Small intestine (tissue), 7 donors: ENCODE results near the gene FNDC3B. TPM values are rescaled to one million over a fixed set of nuclear protein-coding genes. Genes with fewer than 3 reads are reported as not detected.
A peak's percentile ranks its signal among the peaks of the same experiment; 100 is the strongest.

Experiments
- DNase-seq, 2 donors: peaks; one replicate each; pipeline versions ENCODE4 v3.0.0 to v3.0.0-alpha.2; 2013
- FAIRE-seq: peaks from 2 replicates; lab custom pipeline; 2012; peaks lifted over from hg19 to GRCh38; lab: Jason Lieb, UNC
- H3K27ac ChIP-seq, 3 donors: one replicate each; pipeline ENCODE4 v1.5.1; 2013; ENCODE audit warnings: low read length in 2 of 3, mild to moderate bottlenecking in 2 of 3, control low read depth in 1 of 3, inconsistent platforms in 1 of 3, low read depth in 1 of 3, moderate library complexity in 1 of 3
- H3K27me3 ChIP-seq, 3 donors: one replicate each; pipeline ENCODE4 v1.6.1; 2013; ENCODE audit warnings: low read length in 3 of 3, inconsistent platforms in 1 of 3; ENCODE audit not compliant: control insufficient read depth in 3 of 3, insufficient read depth in 3 of 3
- H3K36me3 ChIP-seq, 3 donors: one replicate each; pipeline ENCODE4 v1.6.1; 2013; ENCODE audit warnings: low read length in 3 of 3, inconsistent platforms in 1 of 3, low read depth in 1 of 3, mild to moderate bottlenecking in 1 of 3, moderate library complexity in 1 of 3; ENCODE audit not compliant: control insufficient read depth in 3 of 3, insufficient read depth in 2 of 3
- H3K4me1 ChIP-seq, 3 donors: one replicate each; pipeline ENCODE4 v1.6.1; 2013; ENCODE audit warnings: low read length in 2 of 3, inconsistent platforms in 1 of 3, low read depth in 1 of 3, mild to moderate bottlenecking in 1 of 3, moderate library complexity in 1 of 3; ENCODE audit not compliant: control insufficient read depth in 3 of 3, insufficient read depth in 2 of 3
- H3K4me3 ChIP-seq, 3 donors: one replicate each; pipeline ENCODE4 v1.5.1; 2013; ENCODE audit warnings: low read length in 3 of 3, control low read depth in 1 of 3, inconsistent platforms in 1 of 3, low read depth in 1 of 3, mild to moderate bottlenecking in 1 of 3, moderate library complexity in 1 of 3
- H3K9me3 ChIP-seq, 2 donors: one replicate each; pipeline ENCODE4 v1.6.1; 2013; ENCODE audit warnings: low read depth in 1 of 2, low read length in 1 of 2; ENCODE audit not compliant: control insufficient read depth in 2 of 2, insufficient read depth in 1 of 2
- WGBS, 3 donors: extraction: QIAGEN DNeasy Blood & Tissue Kit; methylation state at CpG; one replicate each; pipeline ENCODE4 v1.1.7; 2013; 5-methylcytosine and 5-hydroxymethylcytosine counted together
- polyA plus RNA-seq, 4 donors: library from polyadenylated mRNA; stranded (reverse) in 3 of 4; unstranded in 1 of 4; fragments of 200-250 nt in 3 of 4; fragments of 120-200 nt in 1 of 4; gene quantifications; one replicate each; pipeline versions ENCODE4 v1.2.1 to v1.2.3, GENCODE V29; 2013
- donor health status: healthy with polysubstance abuse.
- donor health status: control.
- donor health status: control.
- donor health status: Bipolar disorder and iron deficiency.
- donor health status: healthy.

Gene FNDC3B
- polyA plus RNA-seq, 4 donors, result 6.0 to 24.7 (median 10.1) TPM

DNA sequence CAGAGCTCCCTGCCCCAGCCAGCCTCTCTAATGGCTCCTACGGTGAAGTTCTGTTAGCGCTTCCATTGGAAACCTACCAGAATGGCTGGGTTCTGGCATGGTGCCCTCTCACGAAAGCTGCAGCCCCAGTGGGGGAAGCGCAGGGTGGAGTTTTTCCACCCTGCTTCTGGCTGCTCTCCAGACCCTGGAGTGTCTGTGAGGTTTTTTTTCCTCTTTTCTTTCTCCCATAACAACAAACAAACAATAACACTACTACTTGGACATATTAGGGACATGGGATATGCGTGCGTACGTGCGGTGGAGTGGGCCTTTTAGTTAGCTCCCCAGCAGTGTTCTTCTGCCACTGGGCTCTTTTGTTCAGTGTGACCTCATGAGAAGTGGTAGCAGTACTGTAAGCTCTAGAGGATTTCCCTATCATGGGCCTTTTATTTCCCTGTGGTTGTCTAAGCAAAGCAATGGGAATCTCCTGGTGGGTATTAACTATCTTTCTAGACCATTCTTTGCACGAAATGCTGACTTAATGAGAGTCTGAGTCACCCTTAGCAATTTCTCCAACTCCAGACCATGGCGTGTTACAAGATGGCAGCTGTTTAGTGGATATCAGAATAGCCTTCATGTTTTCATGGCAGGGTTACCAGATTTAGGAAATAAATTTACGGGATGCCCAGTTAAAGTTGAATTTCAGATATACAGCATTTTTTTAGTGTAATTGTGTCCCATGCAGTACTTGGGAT is 161.9 kb downstream of the FNDC3B start:
- peak overlapping the region in 2 of 3 donors; percentile 64 to 74 for H3K27ac ChIP-seq
- H3K36me3 ChIP-seq, result peaks cover 0 to 2% (median 0%) of the 10 kb centered on the region in 3 donors
- peak in 1 of 2 donors; percentile 33 for DNase-seq
- 57 to 81% (median 79%) methylated on average over 11 of the region's 11 CpGs for WGBS, 3 donors
- no peaks in the 10 kb centered on the region for H3K27me3 ChIP-seq
- FAIRE-seq, result no peak
- no peak overlapping the region for H3K4me3 ChIP-seq
- peaks cover 0 to 11% (median 9%) of the 10 kb centered on the region in 3 donors for H3K4me1 ChIP-seq
- H3K9me3 ChIP-seq, result no peaks in the 10 kb centered on the region

DNA sequence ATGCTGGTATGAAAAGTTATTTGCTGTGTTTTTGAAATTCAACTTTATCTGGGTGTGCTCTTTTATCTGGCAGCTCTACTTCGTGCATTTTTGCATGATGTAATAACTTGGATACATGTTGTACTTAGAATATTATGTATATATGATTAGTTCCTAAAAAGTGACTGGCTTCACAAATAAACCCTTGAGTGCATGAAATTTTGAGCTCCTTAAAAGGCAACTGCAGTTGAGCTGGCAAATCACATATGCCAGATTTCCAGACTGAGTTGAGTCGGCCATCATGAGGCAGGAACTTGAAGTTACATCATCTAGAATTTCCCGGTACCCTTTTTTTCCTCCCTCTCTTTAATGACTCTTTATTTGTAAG is 162.5 kb downstream of the FNDC3B start:
- Histone ChIP-seq H3K36me3 (peaks cover 0 to 2% (median 0%) of the 10 kb centered on the region in 3 donors), H3K9me3 (no peaks in the 10 kb centered on the region), H3K27ac (peak overlapping the region in 2 of 3 donors; percentile 64 to 74), H3K4me1 (peaks cover 0 to 11% (median 9%) of the 10 kb centered on the region in 3 donors), H3K4me3 (no peak overlapping the region), H3K27me3 (no peaks in the 10 kb centered on the region)
- no peak for FAIRE-seq
- DNase-seq, result no peak
- 44 to 74% (median 71%) methylated on average over 3 of the region's 3 CpGs for WGBS, 3 donors

DNA sequence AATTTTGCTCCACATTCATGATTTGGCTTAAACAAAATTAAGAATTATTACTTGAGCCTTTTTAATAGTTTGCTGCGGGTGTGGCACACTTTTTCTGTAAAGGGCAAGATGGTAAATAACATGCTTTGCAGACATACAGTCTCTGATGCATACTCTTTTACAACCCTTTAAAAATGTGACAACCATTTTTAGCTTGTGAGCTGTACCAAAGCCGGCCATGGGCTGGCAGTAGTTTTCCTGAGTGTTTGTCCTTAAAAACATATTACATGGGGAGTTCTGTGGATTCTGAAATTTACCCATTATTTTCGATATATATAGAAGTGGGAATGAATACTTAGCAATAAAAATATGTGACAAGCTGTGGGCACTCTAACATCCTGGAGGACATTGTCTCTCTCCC is 163.4 kb downstream of the FNDC3B start:
- DNase-seq (no peak), FAIRE-seq (no peak)
- peak overlapping the region in 1 of 3 donors; percentile 10 for H3K27ac ChIP-seq
- no peaks in the 10 kb centered on the region for H3K9me3 ChIP-seq
- peaks cover 0 to 11% (median 9%) of the 10 kb centered on the region in 3 donors for H3K4me1 ChIP-seq
- no peak overlapping the region for H3K4me3 ChIP-seq
- WGBS, 3 donors, result 92 to 98% (median 92%) methylated on average over 3 of the region's 3 CpGs
- peaks cover 0 to 2% (median 0%) of the 10 kb centered on the region in 3 donors for H3K36me3 ChIP-seq
- no peaks in the 10 kb centered on the region for H3K27me3 ChIP-seq

DNA sequence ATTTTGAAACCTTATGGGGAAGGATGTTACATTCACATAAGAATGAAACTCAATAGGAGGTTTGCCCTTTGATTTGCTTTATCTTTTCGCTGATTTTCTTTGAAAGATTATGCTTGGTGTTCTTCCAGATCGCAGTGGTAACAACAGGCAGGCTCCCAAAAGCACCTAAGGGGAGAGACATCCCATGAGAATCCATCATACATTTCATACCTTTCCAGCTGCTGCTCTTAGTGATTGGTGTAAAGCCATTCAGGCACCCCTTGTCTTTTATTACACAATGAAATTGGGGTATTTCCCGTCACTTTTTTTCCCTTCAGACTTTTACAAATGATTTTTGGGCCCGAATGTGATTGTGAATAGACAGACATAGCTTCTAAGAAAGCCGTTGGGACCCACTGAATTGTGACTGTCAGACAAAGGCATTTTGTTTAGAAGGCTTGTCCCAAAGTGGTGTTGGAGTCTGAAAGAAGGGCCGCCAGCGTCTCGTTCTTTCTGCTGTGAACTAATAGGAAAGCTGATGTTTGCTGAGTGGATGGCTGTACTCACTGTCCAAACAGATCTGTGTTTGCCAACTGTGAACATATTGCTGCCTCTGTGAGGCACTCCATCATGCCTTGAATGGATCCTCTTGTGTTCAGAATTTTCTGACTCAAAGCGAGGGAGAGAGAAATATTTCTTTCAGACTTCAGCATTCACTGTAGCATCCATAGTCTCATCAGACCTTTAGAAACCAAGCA is 164.3 kb downstream of the FNDC3B start:
- Histone ChIP-seq H3K9me3 (no peaks in the 10 kb centered on the region), H3K4me1 (peaks cover 0 to 11% (median 9%) of the 10 kb centered on the region in 3 donors), H3K4me3 (no peak overlapping the region), H3K27me3 (no peaks in the 10 kb centered on the region), H3K27ac (peak overlapping the region in 2 of 3 donors; percentile 7 to 9), H3K36me3 (peaks cover 0 to 3% (median 2%) of the 10 kb centered on the region in 3 donors)
- FAIRE-seq, result no peak
- DNase-seq, result peak; percentile 8 to 26
- WGBS, 3 donors, result 63 to 72% (median 70%) methylated on average over 9 of the region's 9 CpGs

DNA sequence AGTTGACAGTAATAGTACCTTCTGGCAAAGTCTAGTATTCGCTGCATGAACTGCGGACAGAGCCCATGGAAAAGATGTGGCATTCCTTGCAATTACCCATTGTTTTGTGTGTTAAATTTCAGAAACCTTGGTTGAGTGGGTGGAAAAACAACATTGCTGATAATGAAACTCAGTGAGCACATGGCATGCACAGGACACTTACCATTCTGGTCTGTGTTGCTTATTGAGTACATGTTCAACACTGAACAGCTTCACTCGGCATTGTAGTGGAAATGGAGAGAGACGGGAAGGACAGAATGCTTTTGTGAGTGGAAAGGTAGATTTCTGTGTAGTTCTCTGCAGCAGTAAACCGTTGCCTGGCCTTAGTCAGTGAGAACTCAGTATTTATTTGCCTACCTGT is 165.3 kb downstream of the FNDC3B start:
- peaks cover 0 to 13% (median 2%) of the 10 kb centered on the region in 3 donors for H3K36me3 ChIP-seq
- no peak for DNase-seq
- no peak overlapping the region for H3K4me3 ChIP-seq
- peaks cover 0 to 11% (median 9%) of the 10 kb centered on the region in 3 donors for H3K4me1 ChIP-seq
- FAIRE-seq, result no peak
- 92 to 99% (median 94%) methylated on average over 5 of the region's 5 CpGs for WGBS, 3 donors
- H3K27ac ChIP-seq, result no peak overlapping the region
- H3K27me3 ChIP-seq, result no peaks in the 10 kb centered on the region
- no peaks in the 10 kb centered on the region for H3K9me3 ChIP-seq

DNA sequence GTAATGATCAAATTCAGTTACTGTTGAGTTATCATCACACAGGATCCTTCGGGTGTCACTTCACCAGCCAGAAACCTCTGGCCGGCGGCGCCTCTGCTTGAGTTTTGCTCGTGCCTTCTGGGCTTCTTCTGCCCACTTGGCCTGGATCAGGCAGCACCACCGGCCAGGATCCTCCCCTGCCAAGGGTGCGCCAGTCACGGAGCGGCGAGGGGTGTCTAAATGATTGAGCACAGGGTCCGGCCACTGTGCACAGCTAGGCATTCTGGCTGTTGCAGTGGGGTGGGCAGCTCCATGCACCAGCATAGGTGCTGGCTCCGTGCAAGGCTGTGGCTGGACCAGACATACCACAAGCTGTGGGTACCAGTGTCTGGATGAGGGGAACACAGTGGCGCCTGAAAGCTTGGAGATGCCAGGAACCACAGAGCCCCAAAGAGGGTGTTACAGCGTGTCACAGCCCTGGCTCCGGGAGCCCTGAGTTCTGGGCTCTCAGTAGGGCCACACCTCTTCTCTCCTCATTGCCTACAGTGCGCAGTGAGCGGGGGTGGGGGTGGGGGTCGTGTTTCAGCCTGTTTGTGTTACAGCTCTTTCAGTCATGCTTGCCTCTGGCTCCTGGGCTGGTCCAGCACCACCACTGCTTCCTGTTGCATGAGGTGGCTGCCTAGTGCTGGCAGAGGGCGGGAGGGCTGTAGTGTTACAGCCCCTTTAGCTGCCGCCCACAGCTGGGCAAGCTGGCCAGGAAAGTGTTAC is 169.4 kb downstream of the FNDC3B start:
- Histone ChIP-seq H3K4me3 (no peak overlapping the region), H3K9me3 (no peaks in the 10 kb centered on the region), H3K36me3 (peaks cover 0 to 17% (median 2%) of the 10 kb centered on the region in 3 donors), H3K27me3 (no peaks in the 10 kb centered on the region), H3K27ac (peak overlapping the region in 1 of 3 donors; percentile 17), H3K4me1 (peaks cover 0 to under 1% (median 0%) of the 10 kb centered on the region in 3 donors)
- 89 to 91% (median 90%) methylated on average over 20 of the region's 20 CpGs for WGBS, 3 donors
- no peak for FAIRE-seq
- DNase-seq, result no peak

DNA sequence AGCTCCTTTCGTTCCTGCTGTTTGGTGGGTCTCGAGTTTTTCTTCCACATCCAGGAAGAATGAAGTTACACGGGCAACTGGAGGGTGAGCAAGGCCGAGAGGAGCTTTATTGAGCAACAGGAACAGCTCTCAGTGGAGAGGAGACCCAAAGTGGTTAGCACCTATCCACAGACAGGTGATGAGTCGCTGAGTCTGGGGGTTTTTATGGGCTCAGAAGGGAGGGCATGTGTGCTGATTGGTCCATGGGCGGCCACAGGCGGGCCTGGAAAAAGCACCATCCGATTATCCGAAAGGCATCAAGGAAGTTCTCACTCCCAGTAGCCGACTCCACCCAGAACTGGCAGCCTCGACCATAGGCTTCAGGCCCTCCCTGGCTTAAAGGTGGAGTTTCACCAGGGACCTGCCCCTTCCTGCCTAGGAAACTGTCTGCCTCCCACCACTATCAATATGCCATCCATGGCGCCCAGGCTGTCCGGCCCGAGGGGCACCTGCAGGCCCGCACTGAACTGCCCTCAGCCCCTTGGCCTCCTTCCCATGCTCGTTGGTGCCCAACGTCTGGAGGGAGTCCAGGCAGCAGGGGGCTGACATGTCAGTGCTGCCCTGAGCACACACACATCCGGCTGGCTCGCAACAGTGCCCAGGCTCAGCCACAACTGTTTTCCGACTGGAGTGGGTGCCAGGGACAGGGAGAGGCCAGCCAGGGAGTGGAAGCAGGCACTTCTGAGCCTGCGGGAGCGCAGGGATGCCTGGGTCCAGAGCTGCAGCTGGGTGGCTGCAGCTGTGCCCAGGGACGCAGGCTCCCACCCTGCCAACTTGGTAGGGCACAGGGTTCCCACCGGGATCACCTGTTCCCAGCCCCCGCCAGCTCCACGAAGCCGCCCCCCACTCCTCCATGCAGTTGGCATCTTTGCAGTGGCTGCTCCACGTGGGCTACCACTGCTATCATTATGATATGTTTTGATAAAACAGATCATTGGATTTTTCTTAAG is 170.2 kb downstream of the FNDC3B start:
- Histone ChIP-seq H3K9me3 (no peaks in the 10 kb centered on the region), H3K4me1 (peaks cover 0 to 4% (median 0%) of the 10 kb centered on the region in 3 donors), H3K36me3 (peaks cover 0 to 17% (median 2%) of the 10 kb centered on the region in 3 donors), H3K27me3 (no peaks in the 10 kb centered on the region), H3K4me3 (no peak overlapping the region), H3K27ac (peak overlapping the region in 1 of 3 donors; percentile 17)
- WGBS, 3 donors, result 82 to 88% (median 87%) methylated on average over 28 of the region's 28 CpGs
- FAIRE-seq, result no peak
- DNase-seq, result no peak
